Panc1 (cell line): ENCODE data around the gene NFU1. TPM values are rescaled to one million over a fixed set of nuclear protein-coding genes. Genes with fewer than 3 reads are reported as not detected.

ENCODE experiments used
- ATAC-seq: fragments of 200-7000 bp; cut with Tn5 transposase; 2 replicates; pipeline ENCODE4 v1.9.1; 2020; ENCODE audit warnings: mild to moderate bottlenecking, moderate library complexity
- BruUV-seq: library from RNA; stranded (reverse); fragments of 400-500 nt; replicated peaks from 2 replicates; lab custom pipeline; 2021; lab: Mats Ljungman, UMichigan
- CTCF ChIA-PET: fragments of 300-600 bp; sonication (Branson Sonifier 250); formaldehyde crosslinking; loops from one replicate; lab custom pipeline; 2022; ENCODE audit warnings: antibody characterized with exemption; lab: Charles Lee
- POLR2A ChIA-PET: fragments of 300-600 bp; sonication (Branson Sonifier 250); formaldehyde crosslinking; loops from one replicate; lab custom pipeline; 2022; ENCODE audit warnings: antibody characterized with exemption; lab: Charles Lee
- DNase-seq: peaks from one replicate; pipeline ENCODE4 v3.0.0-alpha.2; 2010; ENCODE audit warnings: low read depth, low spot score
- H3K27ac ChIP-seq: 2 replicates; pipeline ENCODE4 v1.5.1; 2011; ENCODE audit warnings: mild to moderate bottlenecking, low read length, inconsistent platforms
- H3K27me3 ChIP-seq: fragments of 200-500 bp; sonication (Bioruptor generic); 2 replicates; pipeline ENCODE4 v1.6.0; 2014; ENCODE audit warnings: low read length, inconsistent platforms; ENCODE audit not compliant: control insufficient read depth, insufficient read depth
- H3K36me3 ChIP-seq: fragments of 200-500 bp; sonication (Bioruptor generic); 2 replicates; pipeline ENCODE4 v1.5.1; 2014; ENCODE audit warnings: inconsistent platforms, mild to moderate bottlenecking, low read length, moderate library complexity; ENCODE audit not compliant: control insufficient read depth, insufficient read depth
- H3K4me1 ChIP-seq: 2 replicates; pipeline ENCODE4 v1.5.1; 2011; ENCODE audit warnings: inconsistent platforms, mild to moderate bottlenecking, low read length, moderate library complexity; ENCODE audit not compliant: control insufficient read depth, insufficient read depth
- H3K4me3 ChIP-seq, 2 experiments: 2 replicates each; pipeline ENCODE4 v1.5.1; 2011 to 2012; ENCODE audit warnings: low read depth in 2 of 2, low read length in 2 of 2, mild to moderate bottlenecking in 2 of 2, inconsistent platforms in 1 of 2, moderate library complexity in 1 of 2
- H3K9me3 ChIP-seq: fragments of 200-500 bp; sonication (Bioruptor generic); 2 replicates; pipeline ENCODE4 v1.5.1; 2014; ENCODE audit warnings: low read depth, mild to moderate bottlenecking, inconsistent platforms, low read length, moderate library complexity; ENCODE audit not compliant: control insufficient read depth, insufficient read depth
- CTCF ChIP-seq: fragments of 450-650 bp; IDR thresholded peaks from 2 replicates; pipeline ENCODE4 v1.5.1; 2017; ENCODE audit warnings: mild to moderate bottlenecking
- POLR2AphosphoS5 ChIP-seq: IDR thresholded peaks from 2 replicates; pipeline ENCODE4 v1.6.1; 2012; ENCODE audit warnings: mild to moderate bottlenecking, low read depth, low read length, moderate library complexity
- REST ChIP-seq, 2 experiments: IDR thresholded peaks; 2 replicates each; pipeline ENCODE4 v1.6.1; 2011 to 2012; ENCODE audit warnings: low read depth in 2 of 2, control low read depth in 1 of 2, low read length in 1 of 2, mild to moderate bottlenecking in 1 of 2, moderate library complexity in 1 of 2; ENCODE audit not compliant: insufficient read depth in 1 of 2
- SIN3A ChIP-seq: IDR thresholded peaks from 2 replicates; pipeline ENCODE4 v1.6.1; 2012; ENCODE audit warnings: low read depth, mild to moderate bottlenecking, low read length, moderate library complexity, borderline replicate concordance; ENCODE audit not compliant: insufficient read depth
- TCF7L2 ChIP-seq: IDR thresholded peaks from 2 replicates; pipeline ENCODE4 v1.6.1; 2011; ENCODE audit warnings: mild to moderate bottlenecking, low read depth, low read length, inconsistent platforms
- in situ Hi-C: cut with HindIII; loops from 2 replicates; pipeline ENCODE4 v1.10.0; 2016; ENCODE audit warnings: low sequenced_read_pairs, low pct_unique_long_range_greater_than_20kb
- intact Hi-C: fragments of 100-400 bp; cut with micrococcal nuclease; formaldehyde crosslinking; loops from one replicate; pipeline ENCODE4 v1.10.0; 2022; ENCODE audit not compliant: unreplicated experiment
- total RNA-seq: library from RNA; stranded (reverse); gene quantifications from one replicate; pipeline ENCODE4 v1.2.1, GENCODE V29; 2021; ENCODE audit not compliant: unreplicated experiment

The NFU1 gene
- total RNA-seq, 1 experiment from 2014 or later, result 42.9 TPM

GRCh38 chr2:69386360-69386759, 50.9 kb downstream of the NFU1 start:
- ChIA-PET CTCF (no interaction called here), POLR2A (no interaction called here)
- no peak for DNase-seq
- intact Hi-C loops, result no loop called here
- Histone ChIP-seq H3K4me1 (peaks cover 10% of the 10 kb centered on the region), H3K27me3 (no peaks in the 10 kb centered on the region), H3K36me3 (no peaks in the 10 kb centered on the region), H3K27ac (peak overlapping the region; percentile 94), H3K4me3 (peak overlapping the region; percentile 53 to 94), H3K9me3 (no peaks in the 10 kb centered on the region)
- BruUV-seq, result TSS peak; percentile 80
- TF ChIP-seq SIN3A (no peak), REST (IDR thresholded peaks at IDR 0.05; ENCODE audit: insufficient read depth in 1 of 2, low read depth in 2 of 2, low read length in 1 of 2) (no peak), CTCF (no peak), TCF7L2 (no peak), POLR2AphosphoS5 (no peak)
- in situ Hi-C loops, result no loop called here
- no peak for ATAC-seq

GRCh38 chr2:69385443-69386151, 51.6 kb downstream of the NFU1 start:
- no peaks in the 10 kb centered on the region for H3K27me3 ChIP-seq
- no peaks in the 10 kb centered on the region for H3K9me3 ChIP-seq
- no peak for DNase-seq
- ChIA-PET CTCF (interaction anchor here (1.8 kb wide), 1 partner anchor 10 kb away, joined by 6 read pairs; no protein-coding TSS in a partner anchor), POLR2A (interaction anchor here (0.7 kb wide), 2 partner anchors 101 to 654 kb away, joined by 3 to 4 read pairs; no protein-coding TSS in a partner anchor)
- in situ Hi-C loops, result no loop called here
- no peak for ATAC-seq
- H3K27ac ChIP-seq, result peak overlapping the region; percentile 94
- BruUV-seq, result no TSS peak
- intact Hi-C loops, result no loop called here
- TF ChIP-seq CTCF (no peak), POLR2AphosphoS5 (no peak), SIN3A (no peak), REST (IDR thresholded peaks at IDR 0.05; ENCODE audit: insufficient read depth in 1 of 2, low read depth in 2 of 2, low read length in 1 of 2) (no peak), TCF7L2 (no peak)
- H3K36me3 ChIP-seq, result no peaks in the 10 kb centered on the region
- H3K4me1 ChIP-seq, result peaks cover 10% of the 10 kb centered on the region
- peak overlapping the region; percentile 53 to 94 for H3K4me3 ChIP-seq
